Islet of Langerhans (tissue), 1 donor: ENCODE data around the gene EMSY.
"Not testable (repeated sequence)": the region's sequence is repeated elsewhere in the genome, so short reads cannot be mapped to it uniquely, and the experiment has no call there.

Experiments used
- FAIRE-seq: peaks from one replicate; lab custom pipeline; 2011; peaks lifted over from hg19 to GRCh38; lab: Jason Lieb, UNC

EMSY gene

GRCh38 chr11:76524461-76524860, 79.6 kb downstream of the EMSY start:
- FAIRE-seq, result no peak

GRCh38 chr11:76524919-76525318, 80.1 kb downstream of the EMSY start:
- no peak for FAIRE-seq

GRCh38 chr11:76526878-76527277, 82.1 kb downstream of the EMSY start:
- peak; percentile 21 for FAIRE-seq

GRCh38 chr11:76542436-76542835, 97.6 kb downstream of the EMSY start:
- FAIRE-seq, result no peak

GRCh38 chr11:76543006-76543703, 98.3 kb downstream of the EMSY start:
- no peak for FAIRE-seq

- no peak for FAIRE-seq
Observed at GRCh38 chr11:76550781-76551180, 106.0 kb downstream of the EMSY start.

- FAIRE-seq, result no peak
Observed at GRCh38 chr11:76551400-76551799, 106.6 kb downstream of the EMSY start.

- no peak for FAIRE-seq
Observed at GRCh38 chr11:76552987-76553386, 108.2 kb downstream of the EMSY start.

GRCh38 chr11:76553554-76554476, 109.0 kb downstream of the EMSY start:
- FAIRE-seq, result no peak

- FAIRE-seq, result no peak
Observed at GRCh38 chr11:76554767-76555166, 109.9 kb downstream of the EMSY start.

GRCh38 chr11:76557466-76557865, 112.6 kb downstream of the EMSY start:
- no peak for FAIRE-seq

- no peak for FAIRE-seq
Observed at GRCh38 chr11:76558473-76558872, 113.7 kb downstream of the EMSY start.

- no peak for FAIRE-seq
Observed at GRCh38 chr11:76558891-76559290, 114.1 kb downstream of the EMSY start.

- FAIRE-seq, result no peak
Observed at GRCh38 chr11:76559346-76559745, 114.5 kb downstream of the EMSY start.

GRCh38 chr11:76560219-76560618, 115.4 kb downstream of the EMSY start:
- no peak for FAIRE-seq

- no peak for FAIRE-seq
Observed at GRCh38 chr11:76561245-76561644, 116.4 kb downstream of the EMSY start.

- FAIRE-seq, result no peak
Observed at GRCh38 chr11:76562541-76562940, 117.7 kb downstream of the EMSY start.

- FAIRE-seq, result no peak
Observed at GRCh38 chr11:76564364-76564763, 119.5 kb downstream of the EMSY start.

GRCh38 chr11:76566811-76567210, 122.0 kb downstream of the EMSY start:
- no peak for FAIRE-seq

GRCh38 chr11:76567261-76567660, 122.4 kb downstream of the EMSY start:
- FAIRE-seq, result no peak

GRCh38 chr11:76568139-76568538, 123.3 kb downstream of the EMSY start:
- FAIRE-seq, result no peak

GRCh38 chr11:76568621-76569020, 123.8 kb downstream of the EMSY start:
- FAIRE-seq, result no peak

- not testable (repeated sequence) for FAIRE-seq
Observed at GRCh38 chr11:76572181-76572875, 127.5 kb downstream of the EMSY start.
